ENCODE measurements around the gene SNX33.

GRCh38 chr15:75669879-75670212, 22.1 kb downstream of the SNX33 start:
- TF ChIP-seq CTCF (IDR thresholded peaks at IDR 0.05; ENCODE audit: low read depth, low read length) (no peak), POLR2A (IDR thresholded peaks at IDR 0.05; ENCODE audit: extremely low read depth, insufficient read length) (no peak)

Measured in NB4 (cell line).